Body of pancreas (tissue), 4 donors: Measurements from ENCODE around the gene SOCS1.

ENCODE experiments used
- POLR2A ChIP-seq, 3 donors: fragments of 450-650 bp; IDR thresholded peaks; one replicate each; pipeline ENCODE4 v1.6.1; 2016; ENCODE audit warnings: antibody characterized with exemption in 3 of 3, mild to moderate bottlenecking in 2 of 3
- TF ChIP-seq, protein P1 (sequence below), 7 experiments: fragments of 450-650 bp in 4 of 7; fragments of 200-600 bp in 3 of 7; sonication (generic) in 3 of 7; IDR thresholded peaks; one replicate each; pipeline ENCODE4 v1.5.1; 2016 to 2019; ENCODE audit warnings: antibody characterized with exemption in 7 of 7

DNA sequence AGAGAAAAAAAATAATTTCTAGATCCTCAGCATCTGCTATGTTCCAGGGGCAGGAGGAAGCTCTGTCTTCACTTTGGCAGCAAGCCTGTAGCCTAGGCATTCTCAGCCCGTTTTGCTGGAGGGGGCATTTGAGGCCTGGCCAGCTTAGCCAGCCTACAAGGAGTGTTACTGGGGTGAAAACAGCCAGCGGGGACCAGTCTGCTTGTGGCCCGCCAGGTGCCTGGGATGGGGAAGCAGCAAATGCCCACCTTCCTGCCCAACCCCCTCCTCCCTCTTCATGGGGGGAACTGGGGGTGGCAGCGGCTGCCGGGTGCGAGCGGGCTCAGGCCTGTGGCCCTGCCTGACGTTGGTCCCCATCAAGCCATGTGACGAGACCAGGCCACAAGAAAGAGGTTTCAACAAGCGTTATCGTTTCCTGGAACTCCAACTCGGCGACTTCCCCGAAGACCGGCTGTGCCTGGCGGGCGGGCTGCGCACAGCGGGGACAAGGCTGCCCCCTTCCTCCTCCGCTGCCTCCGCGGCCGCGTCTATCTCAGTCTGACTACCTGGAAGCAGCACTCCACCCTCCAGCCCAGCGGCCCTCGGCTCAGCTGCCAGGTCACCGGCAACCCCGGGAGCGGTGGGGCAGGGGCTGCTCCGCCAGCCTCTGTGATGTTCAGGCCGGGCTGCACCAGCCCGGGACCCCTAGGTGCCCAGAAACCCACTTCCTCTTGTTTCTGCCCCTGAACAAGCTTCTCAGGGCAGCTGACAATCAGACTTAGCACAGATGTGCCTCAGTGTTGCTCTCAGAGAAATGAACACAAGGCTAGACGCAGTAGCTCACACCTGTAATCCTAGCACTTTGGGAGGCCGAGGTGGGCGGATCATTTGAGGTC, 22.9 kb downstream of the SOCS1 start:
- TF ChIP-seq, protein P1, sequence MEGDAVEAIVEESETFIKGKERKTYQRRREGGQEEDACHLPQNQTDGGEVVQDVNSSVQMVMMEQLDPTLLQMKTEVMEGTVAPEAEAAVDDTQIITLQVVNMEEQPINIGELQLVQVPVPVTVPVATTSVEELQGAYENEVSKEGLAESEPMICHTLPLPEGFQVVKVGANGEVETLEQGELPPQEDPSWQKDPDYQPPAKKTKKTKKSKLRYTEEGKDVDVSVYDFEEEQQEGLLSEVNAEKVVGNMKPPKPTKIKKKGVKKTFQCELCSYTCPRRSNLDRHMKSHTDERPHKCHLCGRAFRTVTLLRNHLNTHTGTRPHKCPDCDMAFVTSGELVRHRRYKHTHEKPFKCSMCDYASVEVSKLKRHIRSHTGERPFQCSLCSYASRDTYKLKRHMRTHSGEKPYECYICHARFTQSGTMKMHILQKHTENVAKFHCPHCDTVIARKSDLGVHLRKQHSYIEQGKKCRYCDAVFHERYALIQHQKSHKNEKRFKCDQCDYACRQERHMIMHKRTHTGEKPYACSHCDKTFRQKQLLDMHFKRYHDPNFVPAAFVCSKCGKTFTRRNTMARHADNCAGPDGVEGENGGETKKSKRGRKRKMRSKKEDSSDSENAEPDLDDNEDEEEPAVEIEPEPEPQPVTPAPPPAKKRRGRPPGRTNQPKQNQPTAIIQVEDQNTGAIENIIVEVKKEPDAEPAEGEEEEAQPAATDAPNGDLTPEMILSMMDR (IDR thresholded peaks at IDR 0.05), result no peak
- TF ChIP-seq POLR2A (IDR thresholded peaks at IDR 0.05), result no peak
